Fibroblast of villous mesenchyme (primary cell): ENCODE data around the gene MYO10. TPM values are rescaled to one million over a fixed set of nuclear protein-coding genes. Genes with fewer than 3 reads are reported as not detected.

Experiments used
- DNase-seq: peaks from one replicate; pipeline ENCODE4 v3.0.0-alpha.2; 2010; ENCODE audit warnings: low read depth
- H3K4me3 ChIP-seq: 2 replicates; pipeline ENCODE4 v1.5.1; 2011; ENCODE audit warnings: low read depth, mild to moderate bottlenecking, low read length
- CTCF ChIP-seq: IDR thresholded peaks from 2 replicates; pipeline ENCODE4 v1.5.1; 2012; ENCODE audit warnings: low read depth, mild to moderate bottlenecking, low read length; ENCODE audit not compliant: insufficient read depth
- total RNA-seq: library from RNA; depleted of rRNA; stranded (reverse); fragments of >200 nt; gene quantifications from 2 replicates; pipeline ENCODE4 v1.2.3, GENCODE V29; 2012

The MYO10 gene
- total RNA-seq, 1 donor = 36.7 TPM

- no peak for DNase-seq
- no peak overlapping the region for H3K4me3 ChIP-seq
- TF ChIP-seq CTCF = no peak
Observed at GRCh38 chr5:16757146-16757545, 178.9 kb downstream of the MYO10 start.

DNA sequence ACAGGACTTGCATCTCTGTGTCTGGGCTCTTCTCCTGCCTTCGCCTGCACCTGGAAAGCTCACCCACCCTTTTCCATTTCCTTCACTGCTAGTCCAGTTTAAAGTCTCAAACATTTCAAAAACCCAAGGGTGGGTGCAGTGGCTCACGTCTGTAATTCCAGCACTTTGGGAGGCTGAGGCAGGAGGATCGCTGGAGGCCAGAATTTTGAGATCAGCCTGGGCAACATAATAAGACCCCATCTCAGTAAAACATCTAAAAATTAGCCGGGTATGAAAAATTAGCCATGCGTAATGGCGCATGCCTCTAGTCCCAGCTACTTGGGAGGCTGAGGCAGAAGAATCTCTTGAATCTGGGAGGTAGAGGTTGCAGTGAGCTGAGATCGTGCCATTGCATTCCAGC, 179.4 kb downstream of the MYO10 start:
- H3K4me3 ChIP-seq = no peak overlapping the region
- TF ChIP-seq CTCF = no peak
- no peak for DNase-seq

DNA sequence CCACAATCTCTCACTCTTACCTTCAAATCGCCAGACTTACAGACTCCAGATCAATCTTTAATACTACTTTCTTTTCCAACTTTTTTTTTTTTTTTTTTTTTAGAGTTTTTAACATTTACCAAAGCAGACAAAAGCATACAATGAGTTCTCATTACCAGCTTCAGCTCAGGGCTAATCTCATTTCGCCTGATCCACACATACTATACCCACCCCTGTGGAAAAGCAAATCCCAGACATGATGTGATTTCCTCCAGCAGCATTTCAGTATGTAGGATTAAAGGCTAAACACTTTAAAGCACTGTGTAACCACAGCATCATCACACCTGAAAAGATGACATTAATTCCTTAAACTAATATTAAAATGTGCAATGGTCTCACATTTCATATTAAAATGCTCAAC, 180.4 kb downstream of the MYO10 start:
- no peak for TF ChIP-seq CTCF
- no peak overlapping the region for H3K4me3 ChIP-seq
- no peak for DNase-seq

- DNase-seq = no peak
- TF ChIP-seq CTCF = no peak
- no peak overlapping the region for H3K4me3 ChIP-seq
Observed at GRCh38 chr5:16754601-16755000, 181.5 kb downstream of the MYO10 start.

DNA sequence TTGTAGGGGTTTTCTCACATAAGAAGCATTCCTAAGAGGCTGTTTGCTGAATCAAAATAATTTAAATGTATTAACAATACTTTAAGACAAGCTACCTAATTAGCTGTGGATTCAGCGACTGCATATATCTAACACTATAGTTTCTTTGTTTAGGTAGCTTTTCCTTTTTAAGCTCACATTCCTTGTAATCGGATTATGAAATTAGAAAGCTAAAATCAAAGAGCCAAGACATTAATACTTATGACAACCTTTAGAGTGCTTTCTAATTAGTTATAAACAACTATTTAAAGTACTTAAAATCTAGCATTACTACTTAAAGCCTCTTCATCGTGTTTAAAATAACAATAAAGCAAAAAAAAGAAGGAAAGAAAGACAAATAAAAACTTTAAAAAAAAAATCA, 182.0 kb downstream of the MYO10 start:
- H3K4me3 ChIP-seq = no peak overlapping the region
- DNase-seq = no peak
- TF ChIP-seq CTCF = no peak

DNA sequence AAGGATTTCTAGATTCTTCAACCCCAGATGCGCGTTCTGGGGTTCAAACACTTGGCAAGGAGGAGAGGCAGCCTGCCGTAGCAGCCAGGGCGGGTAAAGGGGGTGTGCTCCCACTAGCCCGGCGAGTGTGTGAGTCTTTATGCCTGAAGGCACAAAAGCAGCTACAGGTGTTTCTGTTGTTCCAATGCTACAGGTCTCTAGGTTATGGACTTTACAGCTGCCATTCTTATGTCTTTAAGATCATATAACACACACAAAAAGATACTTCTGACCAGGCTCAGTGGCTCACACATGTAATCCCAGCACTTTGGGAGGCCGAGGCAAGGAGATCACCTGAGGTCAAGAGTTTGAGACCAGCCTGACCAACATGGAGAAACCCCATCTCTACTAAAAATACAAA, 185.6 kb downstream of the MYO10 start:
- no peak for DNase-seq
- no peak overlapping the region for H3K4me3 ChIP-seq
- TF ChIP-seq CTCF = no peak

DNA sequence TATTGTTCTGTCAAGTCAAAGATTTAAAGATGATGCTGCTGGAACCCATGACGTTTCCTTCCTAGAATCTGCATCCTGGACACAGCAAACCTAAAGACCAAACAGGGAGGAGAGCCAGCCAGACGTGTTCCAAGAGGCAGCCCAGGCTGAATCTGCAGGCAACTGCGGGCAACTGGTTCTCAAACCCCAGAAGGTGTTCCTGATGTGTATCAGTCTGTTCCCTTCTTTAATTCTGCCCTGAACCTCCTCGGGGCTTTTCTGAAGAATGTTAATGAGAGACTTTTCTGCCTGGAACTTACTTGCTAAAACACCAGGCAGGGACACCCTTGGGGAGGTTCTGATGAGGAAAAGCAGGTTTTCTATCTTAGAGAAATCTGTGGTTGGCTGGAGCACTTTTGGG, 186.5 kb downstream of the MYO10 start:
- DNase-seq = no peak
- no peak for TF ChIP-seq CTCF
- H3K4me3 ChIP-seq = no peak overlapping the region
